Mesothelial cell of epicardium (in vitro differentiated cells): ENCODE data around the gene PPT1. TPM values are rescaled to one million over a fixed set of nuclear protein-coding genes. Genes with fewer than 3 reads are reported as not detected.

Source experiments
- DNase-seq, 2 experiments: peaks; one replicate each; pipeline ENCODE4 v3.0.0; 2021; ENCODE audit warnings: low spot score in 2 of 2; ENCODE audit not compliant: unreplicated experiment in 2 of 2
- H3K27ac Mint-ChIP-seq: 2 replicates; pipeline ENCODE4 v1.8.0; 2021; ENCODE audit warnings: mixed read lengths
- H3K27me3 Mint-ChIP-seq: 2 replicates; pipeline ENCODE4 v1.8.0; 2021; ENCODE audit warnings: low read depth, mixed read lengths
- H3K36me3 Mint-ChIP-seq: 2 replicates; pipeline ENCODE4 v1.8.0; 2021; ENCODE audit warnings: mixed read lengths
- H3K4me1 Mint-ChIP-seq: 2 replicates; pipeline ENCODE4 v1.8.0; 2021; ENCODE audit warnings: mixed read lengths
- H3K4me3 Mint-ChIP-seq: 2 replicates; pipeline ENCODE4 v1.8.0; 2021; ENCODE audit warnings: mild to moderate bottlenecking, moderate library complexity, mixed read lengths
- H3K9me3 Mint-ChIP-seq: 2 replicates; pipeline ENCODE4 v1.8.0; 2021; ENCODE audit warnings: mixed read lengths
- CTCF ChIP-seq: fragments of 200-600 bp; sonication (generic); IDR thresholded peaks from one replicate; pipeline ENCODE4 v1.5.0; 2021; ENCODE audit warnings: antibody characterized with exemption; ENCODE audit not compliant: unreplicated experiment
- total RNA-seq: library from RNA; stranded (reverse); gene quantifications from 3 replicates; pipeline ENCODE4 v1.2.1, GENCODE V29; 2021

Gene PPT1
- total RNA-seq, 1 donor from 2014 or later, result 81.8 TPM

GRCh38 chr1:40027647-40028046 lies 69.4 kb downstream of the PPT1 start:
- H3K4me3 Mint-ChIP-seq, result no peak overlapping the region
- no peaks in the 10 kb centered on the region for H3K36me3 Mint-ChIP-seq
- no peak for TF ChIP-seq CTCF
- H3K4me1 Mint-ChIP-seq, result peaks cover 19% of the 10 kb centered on the region
- peaks cover 17% of the 10 kb centered on the region for H3K27me3 Mint-ChIP-seq
- H3K9me3 Mint-ChIP-seq, result peaks cover 14% of the 10 kb centered on the region
- no peak overlapping the region for H3K27ac Mint-ChIP-seq
- no peak for DNase-seq

- Mint-ChIP-seq H3K4me3 (no peak overlapping the region), H3K27me3 (peaks cover 16% of the 10 kb centered on the region), H3K27ac (no peak overlapping the region), H3K4me1 (peaks cover 2% of the 10 kb centered on the region), H3K9me3 (peaks cover 14% of the 10 kb centered on the region), H3K36me3 (no peaks in the 10 kb centered on the region)
- no peak for TF ChIP-seq CTCF
- no peak for DNase-seq
Measured at GRCh38 chr1:40024671-40025070, 72.4 kb downstream of the PPT1 start.

- no peak for DNase-seq
- H3K36me3 Mint-ChIP-seq, result no peaks in the 10 kb centered on the region
- H3K27ac Mint-ChIP-seq, result no peak overlapping the region
- no peak for TF ChIP-seq CTCF
- peaks cover 9% of the 10 kb centered on the region for H3K27me3 Mint-ChIP-seq
- no peak overlapping the region for H3K4me3 Mint-ChIP-seq
- peaks cover 14% of the 10 kb centered on the region for H3K9me3 Mint-ChIP-seq
- H3K4me1 Mint-ChIP-seq, result no peaks in the 10 kb centered on the region
Measured at GRCh38 chr1:40023379-40023944, 73.6 kb downstream of the PPT1 start.

Other genes starting within 250 kb of the PPT1 start
- 38.6 to 40.3 TPM (median 39.5 TPM) in 3 replicates for gene TRIT1, start 213.7 kb downstream of the PPT1 start, total RNA-seq
- gene MYCL, start 195.3 kb downstream of the PPT1 start, total RNA-seq, result 25.0 to 27.2 TPM (median 25.5 TPM) in 3 replicates
- 5.7 to 6.9 TPM (median 6.1 TPM) in 3 replicates for gene MFSD2A, start 142.1 kb downstream of the PPT1 start, total RNA-seq
- 141 to 146 TPM (median 143 TPM) in 3 replicates for gene CAP1, start 56.5 kb downstream of the PPT1 start, total RNA-seq
- 33.2 to 33.6 TPM (median 33.3 TPM) in 3 replicates for gene RLF, start 64.1 kb upstream of the PPT1 start, total RNA-seq
- not detected in 3 replicates for gene TMCO2, start 150.7 kb upstream of the PPT1 start, total RNA-seq
- gene ZMPSTE24, start 161.0 kb upstream of the PPT1 start, total RNA-seq, result 27.2 to 29.0 TPM (median 28.4 TPM) in 3 replicates
- gene COL9A2, start 220.0 kb upstream of the PPT1 start, total RNA-seq, result 45.8 to 50.3 TPM (median 49.9 TPM) in 3 replicates